Lung (tissue), 12 donors: Measurements from ENCODE around the gene FBXO42. TPM values are rescaled to one million over a fixed set of nuclear protein-coding genes. Genes with fewer than 3 reads are reported as not detected.

Experiments used
- ATAC-seq: fragments of 200-7000 bp; cut with Tn5 transposase; one replicate; pipeline ENCODE4 v1.9.1; 2020; ENCODE audit warnings: moderate number of reproducible peaks; ENCODE audit not compliant: insufficient read depth, low FRiP score
- DNase-seq, 3 donors: peaks; one replicate each; pipeline ENCODE4 v3.0.0-alpha.2; 2013 to 2017
- H3K27ac ChIP-seq, 2 donors: one replicate each; pipeline ENCODE4 v1.5.1; 2013; ENCODE audit warnings: mild to moderate bottlenecking in 2 of 2, moderate library complexity in 2 of 2, control low read depth in 1 of 2, inconsistent platforms in 1 of 2, low read depth in 1 of 2, low read length in 1 of 2
- H3K27me3 ChIP-seq, 3 donors: one replicate each; pipeline ENCODE4 v1.5.1; 2013; ENCODE audit warnings: low read length in 2 of 3; ENCODE audit not compliant: control insufficient read depth in 3 of 3, insufficient read depth in 3 of 3
- H3K36me3 ChIP-seq, 4 donors: one replicate each; pipeline ENCODE4 v1.5.1; 2013; ENCODE audit warnings: low read length in 4 of 4, mild to moderate bottlenecking in 1 of 4, moderate library complexity in 1 of 4; ENCODE audit not compliant: control insufficient read depth in 4 of 4, insufficient read depth in 4 of 4
- H3K4me1 ChIP-seq, 5 donors: one replicate each; pipeline ENCODE4 v1.5.1; 2013; ENCODE audit warnings: low read length in 5 of 5, mild to moderate bottlenecking in 2 of 5, moderate library complexity in 1 of 5; ENCODE audit not compliant: control insufficient read depth in 5 of 5, insufficient read depth in 5 of 5
- H3K4me3 ChIP-seq: one replicate; pipeline ENCODE4 v1.5.1; 2013; ENCODE audit warnings: mild to moderate bottlenecking, control low read depth, moderate library complexity
- H3K9ac ChIP-seq, 2 donors: one replicate each; pipeline ENCODE4 v1.5.1; 2013; ENCODE audit warnings: low read length in 2 of 2, control low read depth in 1 of 2; ENCODE audit not compliant: insufficient read depth in 1 of 2
- H3K9me3 ChIP-seq, 4 donors: one replicate each; pipeline ENCODE4 v1.5.1; 2013; ENCODE audit warnings: low read length in 3 of 4, mild to moderate bottlenecking in 1 of 4, moderate library complexity in 1 of 4; ENCODE audit not compliant: control insufficient read depth in 4 of 4, insufficient read depth in 3 of 4
- CTCF ChIP-seq: IDR thresholded peaks from 2 replicates; pipeline ENCODE4 v1.5.1; 2012; ENCODE audit warnings: mild to moderate bottlenecking; ENCODE audit errors: control extremely low read depth, extremely low read depth
- WGBS, 2 donors: extraction: QIAGEN DNeasy Blood & Tissue Kit; methylation state at CpG; one replicate each; pipeline ENCODE4 v1.1.7; 2013; 5-methylcytosine and 5-hydroxymethylcytosine counted together
- polyA plus RNA-seq, 2 donors: library from polyadenylated mRNA; stranded (reverse); fragments of 200-250 nt; gene quantifications; one replicate each; pipeline ENCODE4 v1.2.1, GENCODE V29; 2013
- total RNA-seq, 2 donors: library from RNA; depleted of rRNA in 1 of 2; stranded (reverse); fragments of >200 nt in 1 of 2; gene quantifications; one replicate each; pipeline ENCODE4 v1.2.1, GENCODE V29; 2014 to 2021
- donor health status: control.
- donor health status: control.
- donor health status: Bipolar disorder and iron deficiency.
- donor health status: healthy.
- donor health status: DM: yes; HTN: yes; CAD: no.

The FBXO42 gene
- total and polyA plus RNA-seq, 4 donors = 7.3 to 28.6 (median 14.8) TPM

- Histone ChIP-seq H3K9ac (no peak overlapping the region), H3K36me3 (peaks cover 0 to 15% (median 4%) of the 10 kb centered on the region in 4 donors), H3K27me3 (no peaks in the 10 kb centered on the region), H3K9me3 (no peaks in the 10 kb centered on the region), H3K27ac (no peak overlapping the region), H3K4me1 (peaks cover 0 to 11% (median 2%) of the 10 kb centered on the region in 5 donors), H3K4me3 (no peak overlapping the region)
- DNase-seq = no peak
- ATAC-seq = no peak
- no peak for TF ChIP-seq CTCF
- 90 to 91% methylated on average over 24 of the region's 24 CpGs for WGBS, 2 donors
Measured at GRCh38 chr1:16202281-16203210, 149.7 kb downstream of the FBXO42 start.

GRCh38 chr1:16199700-16200099 lies 152.6 kb downstream of the FBXO42 start:
- no peaks in the 10 kb centered on the region for H3K4me1 ChIP-seq
- no peaks in the 10 kb centered on the region for H3K9me3 ChIP-seq
- H3K27ac ChIP-seq = no peak overlapping the region
- WGBS, 2 donors = 92 to 95% methylated on average over 4 of the region's 4 CpGs
- no peak for ATAC-seq
- no peak overlapping the region for H3K4me3 ChIP-seq
- no peaks in the 10 kb centered on the region for H3K27me3 ChIP-seq
- TF ChIP-seq CTCF = no peak
- peaks cover 0 to 15% (median 4%) of the 10 kb centered on the region in 4 donors for H3K36me3 ChIP-seq
- no peak overlapping the region for H3K9ac ChIP-seq
- DNase-seq = no peak

GRCh38 chr1:16199157-16199501 lies 153.2 kb downstream of the FBXO42 start:
- ATAC-seq (no peak), DNase-seq (no peak)

More at GRCh38 chr1:16199157-16199501, 153.2 kb downstream of the FBXO42 start:
- Histone ChIP-seq H3K4me3 (no peak overlapping the region), H3K9ac (no peak overlapping the region), H3K4me1 (no peaks in the 10 kb centered on the region), H3K36me3 (peaks cover 0 to 15% (median 4%) of the 10 kb centered on the region in 4 donors), H3K27me3 (no peaks in the 10 kb centered on the region), H3K27ac (no peak overlapping the region), H3K9me3 (no peaks in the 10 kb centered on the region)
- WGBS, 2 donors = 27 to 47% methylated on average over 1 of the region's 1 CpG
- no peak for TF ChIP-seq CTCF
